ENCODE measurements around the gene NUP210L.
A peak's percentile ranks its signal among the peaks of the same experiment; 100 is the strongest.

NUP210L gene

DNA sequence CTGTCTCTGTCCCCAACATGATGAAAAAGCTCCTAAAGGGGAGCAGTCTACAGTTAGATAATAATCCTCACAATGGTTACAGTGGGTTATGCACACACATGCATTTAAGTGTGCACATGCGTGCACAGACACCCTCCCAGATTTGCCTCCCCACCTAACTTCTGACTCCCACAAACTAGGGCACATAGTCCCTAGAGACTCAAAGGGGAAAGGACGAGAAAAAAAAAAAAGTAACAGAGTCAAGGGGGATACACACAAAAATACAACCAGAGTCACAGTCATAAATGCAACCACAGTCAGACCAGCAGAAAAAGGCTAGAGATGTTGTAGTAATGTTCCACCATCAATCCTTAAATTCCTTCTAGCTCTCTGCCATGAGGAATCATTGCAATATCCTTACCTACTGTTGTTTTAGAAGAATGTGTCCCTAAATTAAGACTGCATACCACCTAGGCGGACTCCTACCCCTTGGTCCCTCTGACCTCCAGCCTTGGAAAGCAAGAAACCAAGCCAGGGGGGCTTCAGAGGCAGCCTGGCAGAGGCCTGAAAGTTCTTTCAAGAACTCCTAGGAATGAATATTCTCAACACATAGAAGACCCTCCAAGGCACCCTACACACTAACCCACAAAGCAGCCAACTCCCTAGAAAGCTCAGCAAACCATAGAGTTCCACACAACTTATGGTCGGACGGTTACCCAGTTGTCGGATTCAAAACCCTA is 197.7 kb downstream of the NUP210L start:
- H3K27ac Mint-ChIP-seq: peak overlapping the region; percentile 96
- CTCF ChIA-PET: interaction anchor here (0.7 to 2.7 kb wide), 6 partner anchors 9 to 188 kb away, joined by 3 to 10 read pairs (median 6); partner anchors contain the start of genes DENND4B, GATAD2B and RAB13
- no peaks in the 10 kb centered on the region for H3K27me3 Mint-ChIP-seq
- H3K4me1 Mint-ChIP-seq: peaks cover 64% of the 10 kb centered on the region
- H3K36me3 Mint-ChIP-seq: peaks cover 40% of the 10 kb centered on the region
- H3K4me3 Mint-ChIP-seq: peak overlapping the region; percentile 98
- no peak for DNase-seq
- no peaks in the 10 kb centered on the region for H3K9me3 Mint-ChIP-seq

DNA sequence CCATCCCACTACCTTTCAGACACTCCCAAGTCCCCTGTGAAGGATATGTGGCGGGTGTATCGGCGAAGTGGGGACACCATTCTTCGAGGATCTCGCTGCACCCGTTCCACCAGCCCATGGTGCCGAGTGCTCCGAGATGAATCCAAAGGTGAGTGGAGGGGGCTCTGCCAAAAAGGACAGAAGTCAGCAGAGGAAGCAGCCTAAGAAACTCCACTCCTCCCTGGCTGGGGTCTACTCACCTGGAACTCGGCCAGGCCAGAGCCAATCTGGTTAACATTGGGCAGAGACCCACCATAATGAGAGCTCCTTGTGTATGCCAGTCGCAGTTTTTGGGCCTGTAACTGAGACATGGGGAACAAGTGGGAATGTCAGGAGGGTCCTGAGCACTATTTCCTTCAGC is 200.0 kb downstream of the NUP210L start:
- H3K36me3 Mint-ChIP-seq: peaks cover 50% of the 10 kb centered on the region
- no peaks in the 10 kb centered on the region for H3K27me3 Mint-ChIP-seq
- H3K4me1 Mint-ChIP-seq: peaks cover 51% of the 10 kb centered on the region
- DNase-seq: no peak
- no peak overlapping the region for H3K4me3 Mint-ChIP-seq
- CTCF ChIA-PET: interaction anchor here (0.6 to 2.7 kb wide), 2 partner anchors 8 to 10 kb away, joined by 3 to 9 read pairs; partner anchors contain the start of gene DENND4B
- no peaks in the 10 kb centered on the region for H3K9me3 Mint-ChIP-seq
- H3K27ac Mint-ChIP-seq: peak overlapping the region; percentile 77

DNA sequence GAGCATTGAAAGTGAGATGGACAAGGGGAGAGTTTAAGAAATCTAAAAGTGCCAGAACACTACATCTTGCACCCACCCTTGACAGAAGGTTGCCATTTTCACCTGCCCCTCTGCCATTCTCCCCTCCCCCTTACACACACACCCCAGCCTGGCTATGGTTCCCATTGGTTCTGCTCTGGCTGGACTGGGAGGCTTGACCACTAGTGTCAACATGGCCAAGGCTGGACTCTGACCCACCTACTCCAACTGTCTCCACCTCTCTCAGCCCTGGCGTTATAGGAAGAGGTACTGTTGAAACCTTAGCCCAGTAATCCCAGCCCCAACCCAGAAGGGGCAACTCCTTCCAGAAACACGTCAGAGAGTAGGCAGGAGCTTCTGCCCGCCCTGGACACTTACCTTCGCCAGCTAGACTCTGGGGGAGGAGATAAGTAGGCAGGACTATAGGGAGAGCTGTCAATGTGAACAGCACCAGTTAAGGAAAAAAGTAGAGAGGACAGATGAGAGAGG is 201.0 kb downstream of the NUP210L start:
- DNase-seq: no peak
- CTCF ChIA-PET: no interaction called here
- Mint-ChIP-seq H3K4me1 (peaks cover 45% of the 10 kb centered on the region), H3K4me3 (peak overlapping the region; percentile 22), H3K36me3 (peaks cover 51% of the 10 kb centered on the region), H3K9me3 (no peaks in the 10 kb centered on the region), H3K27ac (peak overlapping the region; percentile 77), H3K27me3 (no peaks in the 10 kb centered on the region)

GRCh38 chr1:153951801-153952200 is 203.1 kb downstream of the NUP210L start:
- no peak overlapping the region for H3K27ac Mint-ChIP-seq
- peaks cover 42% of the 10 kb centered on the region for H3K4me1 Mint-ChIP-seq
- no peaks in the 10 kb centered on the region for H3K9me3 Mint-ChIP-seq
- H3K27me3 Mint-ChIP-seq: no peaks in the 10 kb centered on the region
- H3K36me3 Mint-ChIP-seq: peaks cover 60% of the 10 kb centered on the region
- CTCF ChIA-PET: no interaction called here
- DNase-seq: no peak
- H3K4me3 Mint-ChIP-seq: no peak overlapping the region

DNA sequence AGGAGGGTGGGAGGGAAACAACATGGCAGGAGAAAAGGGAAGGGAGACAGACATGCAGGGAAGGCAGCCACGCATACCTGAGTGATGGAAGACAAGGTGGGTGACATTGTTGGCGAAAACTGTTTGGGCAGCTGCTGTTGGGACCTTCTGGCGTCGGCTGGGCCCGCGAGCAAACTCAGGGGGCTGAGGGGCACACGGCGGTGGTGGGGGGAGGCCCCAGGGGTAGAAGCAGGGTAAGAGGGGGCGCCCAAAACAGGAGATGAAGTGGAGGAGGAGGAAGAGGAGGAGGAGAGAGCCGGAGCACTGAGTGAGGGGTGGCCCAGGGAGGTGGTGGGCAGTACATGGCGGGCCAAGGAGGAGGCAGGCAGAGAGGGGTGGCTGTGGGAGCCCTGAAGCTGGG is 203.7 kb downstream of the NUP210L start:
- no peak overlapping the region for H3K4me3 Mint-ChIP-seq

GRCh38 chr1:153946622-153947241 is 208.1 kb downstream of the NUP210L start, which contains the start of gene DENND4B:
TSS of gene DENND4B (minus strand) at chr1:153946718. CDS start at chr1:153944374, 2,344 bp downstream.
- Mint-ChIP-seq H3K4me3 (peak within 1 kb of the TSS; percentile 96), H3K27ac (peak within 1 kb of the TSS; percentile 99), H3K9me3 (no peaks in the 10 kb centered on the region), H3K4me1 (peaks cover 36% of the 10 kb centered on the region), H3K36me3 (peaks cover 67% of the 10 kb centered on the region), H3K27me3 (peaks cover 4% of the 10 kb centered on the region)
- CTCF ChIA-PET: interaction anchor here (0.6 to 3.3 kb wide), 15 partner anchors 9 to 380 kb away, joined by 3 to 23 read pairs (median 4); partner anchors contain the start of genes CREB3L4, GATAD2B, RAB13 and RPS27
- DNase-seq: peak; percentile 80

More for the DNA sequence above, 203.7 kb downstream of the NUP210L start:
- CTCF ChIA-PET: no interaction called here
- DNase-seq: no peak
- peaks cover 38% of the 10 kb centered on the region for H3K4me1 Mint-ChIP-seq
- no peaks in the 10 kb centered on the region for H3K27me3 Mint-ChIP-seq
- no peak overlapping the region for H3K27ac Mint-ChIP-seq
- no peaks in the 10 kb centered on the region for H3K9me3 Mint-ChIP-seq
- H3K36me3 Mint-ChIP-seq: peaks cover 62% of the 10 kb centered on the region

- Mint-ChIP-seq H3K27ac (peak overlapping the region; percentile 99), H3K4me3 (peak overlapping the region; percentile 96), H3K36me3 (peaks cover 65% of the 10 kb centered on the region), H3K9me3 (no peaks in the 10 kb centered on the region), H3K27me3 (peaks cover 4% of the 10 kb centered on the region), H3K4me1 (peaks cover 40% of the 10 kb centered on the region)
- peak; percentile 87 for DNase-seq
- CTCF ChIA-PET: interaction anchor here (0.6 to 3.3 kb wide), 16 partner anchors 10 to 380 kb away, joined by 3 to 23 read pairs (median 4); partner anchors contain the start of genes CREB3L4, GATAD2B, JTB and RAB13
Measured at GRCh38 chr1:153945795-153946621, 208.9 kb downstream of the NUP210L start.

- peaks cover 4% of the 10 kb centered on the region for H3K27me3 Mint-ChIP-seq
- peaks cover 42% of the 10 kb centered on the region for H3K4me1 Mint-ChIP-seq
- no peaks in the 10 kb centered on the region for H3K9me3 Mint-ChIP-seq
- CTCF ChIA-PET: interaction anchor here (0.7 to 3.3 kb wide), 17 partner anchors 9 to 268 kb away, joined by 3 to 23 read pairs (median 6); partner anchors contain the start of genes CREB3L4, GATAD2B, JTB and RAB13
- H3K36me3 Mint-ChIP-seq: peaks cover 62% of the 10 kb centered on the region
- H3K27ac Mint-ChIP-seq: peak overlapping the region; percentile 99
- H3K4me3 Mint-ChIP-seq: peak overlapping the region; percentile 96
- peak; percentile 90 for DNase-seq
Measured at GRCh38 chr1:153945131-153945794, 209.6 kb downstream of the NUP210L start.

GRCh38 chr1:153944827-153945117 is 210.1 kb downstream of the NUP210L start:
- peaks cover 43% of the 10 kb centered on the region for H3K4me1 Mint-ChIP-seq
- no peaks in the 10 kb centered on the region for H3K9me3 Mint-ChIP-seq
- DNase-seq: no peak
- H3K36me3 Mint-ChIP-seq: peaks cover 64% of the 10 kb centered on the region
- peak overlapping the region; percentile 96 for H3K4me3 Mint-ChIP-seq
- CTCF ChIA-PET: interaction anchor here (0.7 to 3.3 kb wide), 14 partner anchors 10 to 267 kb away, joined by 3 to 23 read pairs (median 6); partner anchors contain the start of genes CREB3L4, GATAD2B, JTB and RAB13
- peaks cover 4% of the 10 kb centered on the region for H3K27me3 Mint-ChIP-seq
- H3K27ac Mint-ChIP-seq: peak overlapping the region; percentile 99

DNA sequence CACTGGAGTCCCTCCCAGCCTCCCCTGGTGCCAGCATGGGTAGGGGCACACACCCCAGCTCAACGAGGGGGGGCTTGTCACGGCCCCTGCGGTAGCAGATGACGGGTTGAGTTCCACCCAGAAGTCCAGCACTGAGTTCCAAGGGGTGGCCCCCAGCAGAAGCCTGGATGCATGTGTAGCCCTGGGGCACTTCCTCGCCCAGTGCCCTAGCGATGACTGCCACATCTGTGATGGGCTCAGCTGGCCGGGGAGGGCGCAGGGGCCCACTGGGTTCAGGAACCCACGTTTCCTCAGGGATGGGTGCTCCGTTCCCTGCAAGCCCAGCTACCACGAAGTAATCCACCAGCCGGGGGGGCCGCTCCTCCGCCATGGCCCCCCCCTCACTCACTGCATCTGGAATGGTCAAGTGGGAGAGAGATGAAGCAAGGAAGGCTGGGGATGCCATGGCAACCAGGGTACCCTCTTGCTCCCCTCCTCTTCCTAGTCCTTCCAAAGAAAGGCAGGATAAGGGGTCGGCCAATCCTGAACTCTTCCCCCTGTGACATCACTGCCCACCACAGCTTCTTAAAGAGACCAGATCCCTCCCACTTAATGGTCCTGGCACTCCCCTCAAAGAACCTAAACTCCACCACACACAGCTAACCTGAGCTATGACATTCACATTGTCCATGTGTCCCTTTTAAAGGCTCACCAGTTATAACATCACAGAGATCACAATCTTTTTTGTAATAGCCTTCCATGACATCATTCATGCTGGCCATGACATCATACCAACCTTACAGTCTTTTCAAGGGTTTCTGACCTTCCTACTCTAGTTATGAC is 210.7 kb downstream of the NUP210L start:
- H3K9me3 Mint-ChIP-seq: no peaks in the 10 kb centered on the region
- DNase-seq: no peak
- peaks cover 69% of the 10 kb centered on the region for H3K36me3 Mint-ChIP-seq
- peaks cover 4% of the 10 kb centered on the region for H3K27me3 Mint-ChIP-seq
- peak overlapping the region; percentile 99 for H3K27ac Mint-ChIP-seq
- H3K4me1 Mint-ChIP-seq: peaks cover 43% of the 10 kb centered on the region
- H3K4me3 Mint-ChIP-seq: peak overlapping the region; percentile 96
- CTCF ChIA-PET: interaction anchor here (0.7 to 3.3 kb wide), 13 partner anchors 11 to 267 kb away, joined by 3 to 23 read pairs (median 5); partner anchors contain the start of genes CREB3L4, GATAD2B, JTB and RAB13

- CTCF ChIA-PET: interaction anchor here (1.0 kb wide), 1 partner anchor 120 kb away, joined by 3 read pairs; no protein-coding TSS in a partner anchor
- no peaks in the 10 kb centered on the region for H3K9me3 Mint-ChIP-seq
- peaks cover 43% of the 10 kb centered on the region for H3K4me1 Mint-ChIP-seq
Measured at GRCh38 chr1:153942766-153943549, 211.9 kb downstream of the NUP210L start.

More at GRCh38 chr1:153942766-153943549, 211.9 kb downstream of the NUP210L start:
- Mint-ChIP-seq H3K27me3 (peaks cover 4% of the 10 kb centered on the region), H3K36me3 (peaks cover 64% of the 10 kb centered on the region), H3K27ac (peak overlapping the region; percentile 45), H3K4me3 (peak overlapping the region; percentile 20)
- no peak for DNase-seq
